HepG2 (cell line): ENCODE data around the gene GRK4. TPM values are rescaled to one million over a fixed set of nuclear protein-coding genes. Genes with fewer than 3 reads are reported as not detected.

ENCODE experiments used
- ATAC-seq: fragments of 200-7000 bp; cut with Tn5 transposase; 3 replicates; pipeline ENCODE4 v1.9.1; 2020; ENCODE audit warnings: mild to moderate bottlenecking, moderate library complexity
- BruUV-seq: library from RNA; stranded (reverse); fragments of 400-500 nt; replicated peaks from 2 replicates; lab custom pipeline; 2021; lab: Mats Ljungman, UMichigan
- CTCF ChIA-PET: fragments of 300-600 bp; formaldehyde crosslinking; extraction: SDS; loops from one replicate; lab custom pipeline; 2021; ENCODE audit warnings: low total read pairs, inconsistent platforms, low intra/inter-chr PET ratio; lab: Yijun Ruan, JAX
- POLR2A ChIA-PET: fragments of 350-600 bp; sonication (Branson Sonifier 250); formaldehyde crosslinking; loops from one replicate; lab custom pipeline; 2020; ENCODE audit warnings: antibody characterized with exemption, inconsistent platforms; lab: Yijun Ruan, JAX
- DNase-seq: peaks from one replicate; pipeline ENCODE4 v3.0.0-alpha.2; 2015; ENCODE audit warnings: low spot score
- FAIRE-seq: peaks from 3 replicates; lab custom pipeline; 2011; peaks lifted over from hg19 to GRCh38; lab: Jason Lieb, UNC
- H2AFZ ChIP-seq: one replicate; pipeline ENCODE4 v1.6.1; 2011; ENCODE audit warnings: low read length, inconsistent platforms
- H3K27ac ChIP-seq: fragments of 300-600 bp; 3 replicates; pipeline ENCODE4 v1.8.0; 2011; ENCODE audit warnings: mixed run types, mild to moderate bottlenecking, mixed read lengths, low read length, inconsistent platforms; ENCODE audit not compliant: insufficient read depth; ENCODE audit errors: extremely low read length
- H3K27me3 ChIP-seq, 2 experiments: fragments of 200-600 bp in 1 of 2; 2 replicates in 1 of 2; 3 replicates in 1 of 2; pipeline versions ENCODE4 v1.6.0 to v1.8.0; 2011; ENCODE audit warnings: low read length in 2 of 2, mild to moderate bottlenecking in 2 of 2, moderate library complexity in 2 of 2, inconsistent platforms in 1 of 2; ENCODE audit not compliant: insufficient read depth in 2 of 2, control insufficient read depth in 1 of 2
- H3K36me3 ChIP-seq, 2 experiments: fragments of 200-600 bp in 1 of 2; replicated peaks in 1 of 2; 2 replicates in 1 of 2; 3 replicates in 1 of 2; pipeline versions ENCODE4 v1.5.1 to v1.8.0; 2011; ENCODE audit warnings: low read length in 2 of 2, inconsistent platforms in 1 of 2; ENCODE audit not compliant: insufficient read depth in 2 of 2, control insufficient read depth in 1 of 2
- H3K4me1 ChIP-seq: 2 replicates; pipeline ENCODE4 v1.5.1; 2012; ENCODE audit warnings: low read length, inconsistent platforms; ENCODE audit not compliant: insufficient read depth
- H3K4me2 ChIP-seq: 2 replicates; pipeline ENCODE4 v1.6.0; 2011; ENCODE audit warnings: low read depth, low read length, inconsistent platforms
- H3K4me3 ChIP-seq, 3 experiments: fragments of 200-600 bp in 1 of 3; sonication (generic), shearing (Covaris generic) in 1 of 3; replicated peaks in 1 of 3; 2 replicates each; pipeline ENCODE4 v1.5.1; 2011 to 2016; ENCODE audit warnings: low read length in 3 of 3, inconsistent platforms in 2 of 3, low read depth in 2 of 3, mild to moderate bottlenecking in 2 of 3, control low read depth in 1 of 3, mixed read lengths in 1 of 3; ENCODE audit not compliant: insufficient read depth in 1 of 3
- H3K79me2 ChIP-seq: one replicate; pipeline ENCODE4 v1.6.1; 2011; ENCODE audit warnings: low read length, inconsistent platforms; ENCODE audit not compliant: insufficient read depth
- H3K9ac ChIP-seq: 2 replicates; pipeline ENCODE4 v1.6.0; 2011; ENCODE audit warnings: mild to moderate bottlenecking, low read depth, low read length, inconsistent platforms; ENCODE audit not compliant: insufficient read depth
- H3K9me3 ChIP-seq: 2 replicates; pipeline ENCODE4 v1.5.1; 2012; ENCODE audit warnings: mild to moderate bottlenecking, low read length
- H4K20me1 ChIP-seq: 2 replicates; pipeline ENCODE4 v1.6.0; 2011; ENCODE audit warnings: inconsistent platforms, mild to moderate bottlenecking, low read length, moderate library complexity; ENCODE audit not compliant: insufficient read depth
- HNRNPLL ChIP-seq: fragments of 200-400 bp; formaldehyde crosslinking; IDR thresholded peaks from 2 replicates; pipeline ENCODE4 v1.6.1; 2017; ENCODE audit warnings: mild to moderate bottlenecking, low read depth, low read length; ENCODE audit not compliant: poor library complexity, severe bottlenecking
- MIER2 ChIP-seq: IDR thresholded peaks from 2 replicates; pipeline ENCODE4 v1.6.1; 2016; ENCODE audit warnings: missing biosample characterization, missing genetic modification reagents
- TEAD3 ChIP-seq: optimal IDR thresholded peaks from 2 replicates; pipeline ENCODE3; 2016; ENCODE audit warnings: borderline replicate concordance
- ZIK1 ChIP-seq: sonication (generic); formaldehyde crosslinking; IDR thresholded peaks from 2 replicates; pipeline ENCODE4 v1.5.0; 2020; ENCODE audit warnings: mild to moderate bottlenecking, low read depth, missing genetic modification reagents, borderline replicate concordance
- ZNF556 ChIP-seq: sonication (generic); formaldehyde crosslinking; IDR thresholded peaks from 2 replicates; pipeline ENCODE4 v1.4.0; 2020; ENCODE audit warnings: mild to moderate bottlenecking, missing genetic modification reagents, borderline replicate concordance
- WGBS: methylation state at CpG from one replicate; pipeline ENCODE4 v1.1.6; 2017; ENCODE audit warnings: low lambda C conversion rate; 5-methylcytosine and 5-hydroxymethylcytosine counted together
- in situ Hi-C: cut with HindIII; loops from 2 replicates; pipeline ENCODE4 v1.10.0; 2017; ENCODE audit warnings: low pct_unique_long_range_greater_than_20kb; ENCODE audit not compliant: extremely low pct_ligation_motif_present
- intact Hi-C: fragments of 100-400 bp; cut with micrococcal nuclease; formaldehyde crosslinking; loops from one replicate; pipeline ENCODE4 v1.10.0; 2022; ENCODE audit not compliant: unreplicated experiment
- polyA plus RNA-seq, 8 experiments: library from polyadenylated mRNA; depleted of rRNA in 3 of 8; stranded (reverse) in 7 of 8; unstranded in 1 of 8; fragments of >200 nt; fragmentation: Illumina TruSeq in 4 of 8; extraction: Trizol in 4 of 8; gene quantifications; 2 replicates each; pipeline versions ENCODE4 v1.2.1 to v1.2.3, GENCODE V29; 2011 to 2016; ENCODE audit warnings: low read depth in 4 of 8, missing spikeins in 1 of 8, mixed read lengths in 1 of 8; ENCODE audit not compliant: insufficient read depth in 1 of 8
- total RNA-seq, 5 experiments: library from RNA; depleted of rRNA; stranded (reverse); fragments of >200 nt; fragmentation: Illumina TruSeq; extraction: Trizol; gene quantifications; 2 replicates each; pipeline ENCODE4 v1.2.3, GENCODE V29; 2016; ENCODE audit warnings: low read depth in 1 of 5
- TF ChIP-seq, protein P1 (sequence below): sonication (generic); formaldehyde crosslinking; IDR thresholded peaks from 2 replicates; pipeline ENCODE4 v1.4.0; 2020; ENCODE audit warnings: missing genetic modification reagents

The GRK4 gene
- total and polyA plus RNA-seq, 2 of the 13 experiments (the other 11 are each of a cell fraction or from before 2014, with no cell fraction given): 1.8 to 2.0 TPM

DNA sequence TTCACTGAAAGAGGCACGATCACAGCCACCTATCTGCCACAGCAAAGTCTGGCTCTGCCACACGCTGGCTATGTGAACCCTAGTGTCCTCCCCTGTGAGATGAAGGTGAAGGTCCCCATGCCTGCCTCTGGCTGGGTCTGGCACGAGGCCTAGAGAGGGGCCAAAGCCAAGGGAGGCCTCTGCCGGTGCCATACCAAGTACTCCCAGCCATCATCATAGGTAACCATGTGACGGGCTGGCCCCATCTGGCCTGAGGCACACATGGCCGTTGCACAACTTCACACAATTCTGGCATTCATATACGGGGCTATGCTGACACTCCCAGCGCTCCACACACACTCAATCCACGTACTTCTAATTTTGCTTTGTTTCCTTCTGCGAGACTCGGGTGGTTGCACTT is 15.4 kb upstream of the GRK4 start:
- Histone ChIP-seq H3K27me3 (no peaks in the 10 kb centered on the region), H3K4me2 (no peak overlapping the region), H3K4me1 (peaks cover 6% of the 10 kb centered on the region; the same call in 1 of the 2 replicates), H3K9me3 (no peaks in the 10 kb centered on the region), H4K20me1 (0 out of 2 replicates have a peak, but pooled peaks cover 3% of the 10 kb centered on the region), H3K27ac (no peak overlapping the region), H3K36me3 (peaks cover 53 to 86% of the 10 kb centered on the region in 2 experiments), H3K79me2 (no peaks in the 10 kb centered on the region), H3K9ac (no peak overlapping the region), H3K4me3 (no peak overlapping the region), H2AFZ (no peak overlapping the region)
- ChIA-PET CTCF (no interaction called here), POLR2A (no interaction called here)
- no peak for FAIRE-seq
- in situ Hi-C loops (no loop called here), intact Hi-C loops (no loop called here)
- TF ChIP-seq ZNF556 (CRISPR knock-in tag): no peak
- TF ChIP-seq MIER2: no peak
- TF ChIP-seq, protein P1, sequence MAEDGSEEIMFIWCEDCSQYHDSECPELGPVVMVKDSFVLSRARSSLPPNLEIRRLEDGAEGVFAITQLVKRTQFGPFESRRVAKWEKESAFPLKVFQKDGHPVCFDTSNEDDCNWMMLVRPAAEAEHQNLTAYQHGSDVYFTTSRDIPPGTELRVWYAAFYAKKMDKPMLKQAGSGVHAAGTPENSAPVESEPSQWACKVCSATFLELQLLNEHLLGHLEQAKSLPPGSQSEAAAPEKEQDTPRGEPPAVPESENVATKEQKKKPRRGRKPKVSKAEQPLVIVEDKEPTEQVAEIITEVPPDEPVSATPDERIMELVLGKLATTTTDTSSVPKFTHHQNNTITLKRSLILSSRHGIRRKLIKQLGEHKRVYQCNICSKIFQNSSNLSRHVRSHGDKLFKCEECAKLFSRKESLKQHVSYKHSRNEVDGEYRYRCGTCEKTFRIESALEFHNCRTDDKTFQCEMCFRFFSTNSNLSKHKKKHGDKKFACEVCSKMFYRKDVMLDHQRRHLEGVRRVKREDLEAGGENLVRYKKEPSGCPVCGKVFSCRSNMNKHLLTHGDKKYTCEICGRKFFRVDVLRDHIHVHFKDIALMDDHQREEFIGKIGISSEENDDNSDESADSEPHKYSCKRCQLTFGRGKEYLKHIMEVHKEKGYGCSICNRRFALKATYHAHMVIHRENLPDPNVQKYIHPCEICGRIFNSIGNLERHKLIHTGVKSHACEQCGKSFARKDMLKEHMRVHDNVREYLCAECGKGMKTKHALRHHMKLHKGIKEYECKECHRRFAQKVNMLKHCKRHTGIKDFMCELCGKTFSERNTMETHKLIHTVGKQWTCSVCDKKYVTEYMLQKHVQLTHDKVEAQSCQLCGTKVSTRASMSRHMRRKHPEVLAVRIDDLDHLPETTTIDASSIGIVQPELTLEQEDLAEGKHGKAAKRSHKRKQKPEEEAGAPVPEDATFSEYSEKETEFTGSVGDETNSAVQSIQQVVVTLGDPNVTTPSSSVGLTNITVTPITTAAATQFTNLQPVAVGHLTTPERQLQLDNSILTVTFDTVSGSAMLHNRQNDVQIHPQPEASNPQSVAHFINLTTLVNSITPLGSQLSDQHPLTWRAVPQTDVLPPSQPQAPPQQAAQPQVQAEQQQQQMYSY (CRISPR knock-in tag): no peak
- no peak for TF ChIP-seq ZIK1 (CRISPR knock-in tag)
- no peak for TF ChIP-seq TEAD3 (CRISPR knock-in tag)
- no peak for TF ChIP-seq HNRNPLL
- 89% methylated on average over 9 of the region's 11 CpGs for WGBS
- no peak for ATAC-seq
- no TSS peak for BruUV-seq
- no peak for DNase-seq
